Activated gamma-delta T cell (primary cell): Measurements from ENCODE around the gene MTARC2.

ENCODE experiments used
- DNase-seq: peaks from one replicate; lab custom pipeline; 2025; lab: John Stamatoyannopoulos, UW

The MTARC2 gene

DNA sequence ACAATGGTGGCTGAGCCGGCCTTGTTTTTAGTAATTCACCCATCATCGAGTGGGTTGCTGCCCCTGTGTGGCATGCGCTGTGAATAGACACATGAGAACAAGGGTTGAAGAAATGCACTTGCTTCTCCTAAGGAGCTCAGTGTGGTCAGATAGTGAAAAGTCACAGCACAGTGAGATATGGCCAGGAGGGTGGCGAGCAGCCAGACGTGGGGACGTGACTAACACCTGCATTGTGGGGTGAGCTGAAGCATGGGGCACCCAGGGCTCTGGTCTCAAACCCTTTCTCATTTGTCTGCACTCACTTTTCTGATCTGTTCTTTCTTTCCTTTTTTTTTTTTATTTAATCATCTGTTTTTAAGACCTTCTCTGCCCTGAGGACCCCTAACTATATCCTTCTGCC lies 52.1 kb downstream of the MTARC2 start:
- no peak for DNase-seq

DNA sequence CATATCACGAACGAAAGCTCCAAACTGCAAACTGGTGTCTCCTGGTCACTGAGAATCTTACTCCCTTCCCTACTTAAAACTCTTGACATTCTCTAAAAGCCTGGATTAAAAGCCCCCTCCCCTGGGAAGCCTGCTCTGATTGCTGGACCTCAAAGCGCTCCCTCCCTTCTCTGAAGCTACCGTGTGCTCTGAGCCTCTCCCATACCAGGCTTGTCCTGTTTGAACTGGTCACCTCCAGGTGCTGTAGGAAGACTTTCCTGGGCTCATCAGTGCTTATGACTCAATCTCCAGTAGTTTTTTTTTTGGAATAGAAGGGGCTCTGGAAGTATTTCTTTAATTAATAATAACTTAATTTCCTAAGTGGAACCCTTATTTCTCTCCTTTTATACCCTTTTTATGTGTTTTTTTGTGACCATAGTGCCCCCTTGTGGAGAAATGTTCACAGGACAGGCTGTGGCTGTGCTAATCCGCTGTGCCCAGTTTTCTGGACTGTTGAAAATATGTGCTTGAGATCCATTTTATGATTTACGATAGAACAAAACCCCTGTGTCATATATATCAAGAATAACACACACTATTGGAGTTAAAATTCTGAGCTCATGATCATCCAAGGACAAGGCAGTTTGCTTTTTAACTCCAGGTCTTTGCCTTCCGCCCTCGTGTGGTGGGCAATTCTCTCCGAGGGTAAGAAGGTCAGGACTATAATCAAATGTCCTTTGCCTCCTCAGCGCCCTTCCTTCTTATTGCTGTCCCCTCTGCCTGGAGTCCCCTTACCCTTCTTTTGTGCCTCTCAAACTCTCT lies 55.5 kb downstream of the MTARC2 start:
- DNase-seq: no peak

- no peak for DNase-seq
Measured at GRCh38 chr1:220804202-220804586, 56.1 kb downstream of the MTARC2 start.

DNA sequence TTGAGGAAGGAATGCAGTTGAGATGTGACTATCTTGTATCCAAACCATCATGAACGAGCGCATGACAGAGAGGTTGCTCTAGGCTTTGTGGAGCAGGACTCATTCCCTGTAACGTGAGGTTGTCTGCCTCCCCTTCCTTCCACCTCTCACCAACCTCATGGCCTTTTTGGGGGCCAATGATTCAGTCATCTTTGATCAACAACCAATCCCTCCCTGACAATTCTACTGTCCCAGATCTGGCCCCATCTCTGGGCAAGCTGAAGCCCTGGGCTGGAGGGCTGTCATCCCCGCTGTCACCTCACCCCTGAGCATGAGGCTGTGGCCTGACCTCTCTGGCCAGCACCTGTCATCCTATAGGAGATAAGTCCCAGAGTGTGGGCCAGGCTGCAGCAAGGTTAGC lies 58.3 kb downstream of the MTARC2 start:
- no peak for DNase-seq

GRCh38 chr1:220807726-220808125 lies 59.6 kb downstream of the MTARC2 start:
- no peak for DNase-seq

GRCh38 chr1:220808345-220809186 lies 60.4 kb downstream of the MTARC2 start:
- no peak for DNase-seq

DNA sequence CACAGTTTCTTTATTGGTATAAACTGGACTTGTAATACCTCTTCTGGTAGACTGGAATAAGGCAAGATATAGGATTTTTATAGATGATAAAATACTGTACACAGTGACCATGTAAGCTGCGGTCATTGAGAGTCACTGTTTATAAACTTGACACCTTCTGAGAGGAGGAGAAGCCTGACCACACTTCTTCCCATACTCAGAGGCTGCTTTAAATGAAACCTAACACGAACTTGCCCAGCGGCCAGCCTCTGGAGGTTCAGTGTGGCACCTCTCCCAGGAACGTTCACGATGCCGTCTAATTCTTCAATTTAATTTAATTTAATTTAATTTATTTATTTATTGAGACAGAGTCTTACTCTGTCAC lies 61.0 kb downstream of the MTARC2 start:
- no peak for DNase-seq

- no peak for DNase-seq
Measured at GRCh38 chr1:220809704-220810103, 61.6 kb downstream of the MTARC2 start.

DNA sequence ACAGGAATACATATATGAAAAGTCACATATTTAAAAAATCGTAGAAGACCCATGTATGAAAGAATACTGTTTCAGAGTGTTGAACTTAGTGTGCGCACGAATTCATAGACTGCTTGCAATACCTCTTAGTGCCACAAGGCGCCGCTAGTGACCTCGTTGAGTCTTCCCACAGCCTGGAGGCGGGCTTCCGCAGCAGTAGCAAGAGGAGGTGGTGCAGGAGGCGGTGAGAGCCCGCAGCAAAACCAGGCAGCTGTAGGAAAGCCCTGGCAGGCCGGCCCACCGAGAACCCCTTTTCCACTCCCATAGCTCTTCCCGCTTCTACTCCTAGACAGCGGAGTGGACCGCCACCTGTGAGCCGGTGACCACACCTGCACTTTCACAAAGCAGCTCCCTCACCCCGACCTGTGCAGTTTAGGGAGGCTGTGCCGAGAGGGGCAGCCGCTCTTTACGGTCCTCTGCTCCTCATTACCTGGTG lies 62.1 kb downstream of the MTARC2 start:
- no peak for DNase-seq

- DNase-seq: no peak
Measured at GRCh38 chr1:220810963-220811362, 62.8 kb downstream of the MTARC2 start.

DNA sequence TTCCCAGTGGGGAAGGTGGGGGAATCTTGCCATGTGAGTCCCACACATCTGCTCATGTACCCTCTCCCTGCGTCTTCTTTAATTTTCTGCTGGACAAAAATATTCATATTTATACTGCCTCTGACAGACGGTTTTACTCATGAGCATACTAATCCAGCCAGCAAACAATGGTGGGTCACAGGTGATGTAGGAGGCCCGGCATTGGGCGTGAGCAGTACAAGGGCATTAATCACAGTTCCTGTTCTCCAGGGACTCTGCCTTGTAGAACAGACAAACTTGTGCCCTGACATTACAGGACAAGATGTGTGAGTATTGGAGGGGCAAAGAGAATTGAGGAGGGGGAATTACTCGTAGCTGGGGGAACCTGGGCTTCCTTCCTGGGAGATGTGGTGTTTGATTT lies 63.6 kb downstream of the MTARC2 start:
- no peak for DNase-seq

DNA sequence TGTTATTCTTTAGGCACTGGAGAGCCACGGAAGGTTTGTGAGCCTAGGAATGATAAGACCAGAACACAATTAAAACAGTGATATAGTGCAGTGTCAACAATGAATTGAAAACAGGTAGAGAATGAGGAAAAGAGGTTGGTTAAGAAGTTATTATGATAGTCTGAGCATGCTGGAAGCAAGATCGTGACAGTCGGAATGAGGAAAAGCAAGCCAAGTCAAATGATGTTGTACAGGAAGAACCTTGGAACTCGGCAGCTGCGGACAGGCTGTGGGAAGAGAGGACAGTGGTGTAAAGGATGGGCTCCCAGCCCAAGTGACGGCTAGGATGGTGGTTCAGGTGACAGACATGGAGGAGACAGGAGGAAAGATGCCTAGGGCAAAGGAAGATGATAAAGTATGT lies 64.2 kb downstream of the MTARC2 start:
- DNase-seq: no peak

GRCh38 chr1:220813013-220813412 lies 64.9 kb downstream of the MTARC2 start:
- no peak for DNase-seq

DNA sequence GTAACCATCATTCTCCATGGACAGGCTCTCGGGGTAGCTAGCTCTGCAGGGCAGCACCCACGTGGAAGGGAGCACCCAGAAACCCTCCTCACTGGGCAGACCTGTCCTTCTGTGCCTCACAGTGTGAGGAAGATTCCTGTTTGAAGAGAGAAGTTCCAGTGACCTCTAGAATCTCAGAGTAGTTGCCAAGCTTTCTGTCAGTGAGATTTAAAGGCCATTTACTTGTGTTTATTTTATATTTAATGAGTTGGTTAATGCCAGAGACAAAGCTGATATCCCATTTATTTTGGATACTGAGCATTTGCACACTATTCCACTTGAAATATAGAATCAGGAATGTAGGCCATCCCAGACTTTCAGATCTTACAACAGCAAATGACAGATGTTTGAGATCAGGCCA lies 67.3 kb downstream of the MTARC2 start:
- no peak for DNase-seq

DNA sequence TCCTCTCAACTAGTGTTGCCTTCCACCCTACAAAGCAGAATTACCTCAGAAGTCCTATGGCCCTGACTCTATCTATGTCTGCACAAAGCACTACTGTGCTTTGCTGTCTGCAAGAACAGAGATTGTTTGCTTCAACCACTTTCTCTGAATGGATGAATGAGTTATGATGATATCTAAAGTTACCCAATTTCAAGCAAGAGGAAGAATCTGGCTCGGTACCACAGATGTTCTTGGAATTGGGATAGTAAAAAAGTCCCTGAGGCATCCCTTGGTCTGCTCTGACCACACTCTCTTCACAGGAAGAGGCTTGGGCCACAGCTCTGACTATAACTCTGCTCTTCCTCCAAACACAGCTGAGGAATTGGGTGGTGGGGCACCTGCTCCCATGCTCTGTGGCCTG lies 69.8 kb downstream of the MTARC2 start:
- no peak for DNase-seq

DNA sequence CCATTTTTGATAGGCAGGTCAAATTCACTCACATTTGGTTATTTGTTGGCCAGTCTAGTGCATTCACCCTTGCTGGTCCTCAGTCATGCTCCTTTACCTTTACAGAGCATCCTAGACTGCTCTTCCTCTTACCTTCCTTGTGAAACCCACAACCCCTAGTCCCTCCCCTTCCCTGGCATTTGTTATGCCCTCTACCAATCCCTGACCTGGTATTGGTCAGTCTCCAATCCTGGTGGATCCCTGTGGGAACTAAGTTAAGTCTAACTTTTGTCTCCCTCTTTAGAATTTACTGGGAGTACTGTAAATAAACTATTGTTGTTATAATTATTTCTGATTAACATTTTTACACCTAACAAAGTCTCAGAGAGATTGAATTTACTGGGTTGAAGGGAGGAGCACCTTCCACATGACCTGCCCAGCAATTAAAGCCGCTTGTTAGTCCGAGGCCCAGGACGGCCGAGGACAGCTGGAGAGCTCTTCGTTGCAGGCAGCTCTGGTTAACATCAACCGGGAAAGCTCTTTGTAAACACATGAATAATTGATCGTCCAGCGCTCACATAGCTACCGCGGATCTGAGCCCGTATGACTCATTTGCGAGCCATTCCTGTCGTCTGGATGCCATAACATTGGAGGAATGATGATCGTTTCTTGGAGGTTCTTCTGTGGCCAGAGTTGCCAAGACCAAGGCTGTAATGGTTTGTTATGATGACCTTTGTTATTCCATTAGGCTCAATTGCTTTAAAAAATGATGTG lies 70.5 kb downstream of the MTARC2 start:
- DNase-seq: no peak

DNA sequence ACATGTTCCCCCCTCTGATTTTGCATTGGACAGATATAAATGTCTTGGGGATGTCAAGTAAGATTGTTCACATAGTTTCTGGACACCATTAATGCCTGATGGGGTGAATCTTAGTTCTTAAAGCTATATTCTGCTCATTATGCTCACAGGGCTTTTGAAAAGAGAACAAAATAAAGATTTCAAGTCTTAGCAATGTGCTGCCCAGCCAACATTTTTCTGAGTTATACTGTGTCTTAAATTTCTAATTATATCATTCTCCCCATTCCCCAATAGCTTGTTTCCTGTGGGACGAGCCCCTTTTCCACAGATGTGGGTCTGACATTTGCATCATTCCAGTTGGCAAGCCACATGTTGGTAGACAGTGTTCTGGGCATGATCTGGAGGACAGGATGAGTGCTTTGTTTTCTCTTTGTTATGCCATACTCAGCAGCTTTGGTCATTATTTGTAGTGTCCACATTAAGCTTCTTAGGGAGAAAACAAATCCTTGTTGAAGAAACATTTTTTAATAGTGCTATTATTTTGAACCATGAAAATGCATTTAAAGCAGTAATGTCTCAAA lies 71.4 kb downstream of the MTARC2 start:
- no peak for DNase-seq

- no peak for DNase-seq
Measured at GRCh38 chr1:220824031-220824989, 76.2 kb downstream of the MTARC2 start.

GRCh38 chr1:220825819-220826551 lies 77.9 kb downstream of the MTARC2 start:
- no peak for DNase-seq

GRCh38 chr1:220826729-220827128 lies 78.6 kb downstream of the MTARC2 start:
- no peak for DNase-seq
